SK-N-SH treated with all-trans-retinoic acid at 6 μM for 48 hours (cell line): ENCODE measurements around the gene CACNA1S.

Experiments used
- ATAC-seq: fragments of 200-7000 bp; cut with Tn5 transposase; 3 replicates; pipeline ENCODE4 v1.9.1; 2020; ENCODE audit warnings: mild to moderate bottlenecking, moderate library complexity
- ARNTL ChIP-seq: fragments of 450-650 bp; formaldehyde crosslinking; IDR thresholded peaks from 2 replicates; pipeline ENCODE4 v1.5.0; 2020; ENCODE audit warnings: low read depth, mild to moderate bottlenecking, moderate library complexity, borderline replicate concordance
- BACH2 ChIP-seq: fragments of 250-450 bp; sonication (Bioruptor Pico); IDR thresholded peaks from 2 replicates; pipeline ENCODE4 v1.9.0; 2021; ENCODE audit warnings: mild to moderate bottlenecking, borderline replicate concordance
- CREB5 ChIP-seq: fragments of 250-450 bp; sonication (Bioruptor Pico); IDR thresholded peaks from 2 replicates; pipeline ENCODE4 v1.5.1; 2020; ENCODE audit warnings: low read depth, mild to moderate bottlenecking, moderate library complexity
- CSDC2 ChIP-seq: fragments of 250-450 bp; sonication (Bioruptor Pico); IDR thresholded peaks from 2 replicates; pipeline ENCODE4 v1.5.0; 2020; ENCODE audit warnings: mild to moderate bottlenecking, moderate library complexity
- CSRNP3 ChIP-seq: fragments of 250-450 bp; sonication (Bioruptor Pico); IDR thresholded peaks from 2 replicates; pipeline ENCODE4 v1.5.1; 2021; ENCODE audit warnings: mild to moderate bottlenecking, moderate library complexity
- ESRRG ChIP-seq: fragments of 250-450 bp; sonication (Bioruptor Pico); IDR thresholded peaks from 2 replicates; pipeline ENCODE4 v1.6.1; 2021; ENCODE audit warnings: mild to moderate bottlenecking
- GLIS3 ChIP-seq: fragments of 250-450 bp; sonication (Bioruptor Pico); IDR thresholded peaks from 2 replicates; pipeline ENCODE4 v1.5.0; 2020; ENCODE audit warnings: mild to moderate bottlenecking, moderate library complexity
- ISL1 ChIP-seq: fragments of 250-450 bp; sonication (Bioruptor Pico); IDR thresholded peaks from 2 replicates; pipeline ENCODE4 v2.1.2; 2022; ENCODE audit warnings: mild to moderate bottlenecking, moderate library complexity
- OSR1 ChIP-seq: fragments of 250-450 bp; sonication (Bioruptor Pico); IDR thresholded peaks from 2 replicates; pipeline ENCODE4 v1.8.0; 2022; ENCODE audit warnings: moderate library complexity, mild to moderate bottlenecking, inconsistent platforms
- PATZ1 ChIP-seq: fragments of 250-450 bp; sonication (Bioruptor Pico); IDR thresholded peaks from 2 replicates; pipeline ENCODE4 v1.8.0; 2020; ENCODE audit warnings: mild to moderate bottlenecking, moderate library complexity, borderline replicate concordance
- POU6F1 ChIP-seq: fragments of 250-450 bp; sonication (Bioruptor Pico); IDR thresholded peaks from 2 replicates; pipeline ENCODE4 v1.8.0; 2021; ENCODE audit warnings: low read depth, mild to moderate bottlenecking, moderate library complexity, borderline replicate concordance
- PPARA ChIP-seq: fragments of 250-450 bp; sonication (Bioruptor Pico); IDR thresholded peaks from 2 replicates; pipeline ENCODE4 v1.5.0; 2020; ENCODE audit warnings: mild to moderate bottlenecking, borderline replicate concordance
- RARB ChIP-seq: fragments of 250-450 bp; sonication (Bioruptor Pico); IDR thresholded peaks from 2 replicates; pipeline ENCODE4 v1.8.0; 2021; ENCODE audit warnings: mild to moderate bottlenecking, moderate library complexity
- SNAI2 ChIP-seq: fragments of 250-450 bp; sonication (Bioruptor Pico); IDR thresholded peaks from 2 replicates; pipeline ENCODE4 v1.5.0; 2020; ENCODE audit warnings: mild to moderate bottlenecking, moderate library complexity
- TCF4 ChIP-seq: fragments of 250-450 bp; sonication (Bioruptor Pico); IDR thresholded peaks from 2 replicates; pipeline ENCODE4 v1.8.0; 2021; ENCODE audit warnings: mild to moderate bottlenecking, moderate library complexity, borderline replicate concordance
- TOX ChIP-seq: fragments of 250-450 bp; sonication (Bioruptor Pico); IDR thresholded peaks from 2 replicates; pipeline ENCODE4 v1.8.0; 2021; ENCODE audit warnings: mild to moderate bottlenecking, moderate library complexity, borderline replicate concordance
- ZC3H10 ChIP-seq: fragments of 250-450 bp; sonication (Bioruptor Pico); IDR thresholded peaks from 2 replicates; pipeline ENCODE4 v1.5.1; 2021; ENCODE audit warnings: mild to moderate bottlenecking, moderate library complexity
- ZFP3 ChIP-seq: fragments of 250-450 bp; sonication (Bioruptor Pico); IDR thresholded peaks from 2 replicates; pipeline ENCODE4 v1.5.0; 2020; ENCODE audit warnings: mild to moderate bottlenecking, moderate library complexity
- ZFP30 ChIP-seq: fragments of 450-650 bp; formaldehyde crosslinking; IDR thresholded peaks from 2 replicates; pipeline ENCODE4 v1.5.0; 2022; ENCODE audit warnings: mild to moderate bottlenecking, moderate library complexity
- ZNF565 ChIP-seq: fragments of 450-650 bp; formaldehyde crosslinking; conservative IDR thresholded peaks from 2 replicates; pipeline ENCODE4 v1.5.0; 2020; ENCODE audit warnings: low read depth, mild to moderate bottlenecking, moderate library complexity
- ZNF70 ChIP-seq: fragments of 450-650 bp; formaldehyde crosslinking; IDR thresholded peaks from 2 replicates; pipeline ENCODE4 v1.5.0; 2020; ENCODE audit warnings: mild to moderate bottlenecking, moderate library complexity
- ZNF8 ChIP-seq: fragments of 450-650 bp; formaldehyde crosslinking; IDR thresholded peaks from 2 replicates; pipeline ENCODE4 v1.5.0; 2020; ENCODE audit warnings: mild to moderate bottlenecking, moderate library complexity

The CACNA1S gene

GRCh38 chr1:201145132-201145531 lies 32.9 kb upstream of the CACNA1S start:
- ATAC-seq = no peak
- no peak for TF ChIP-seq PATZ1 (CRISPR knock-in tag)
- no peak for TF ChIP-seq ESRRG
- no peak for TF ChIP-seq ZC3H10 (CRISPR knock-in tag)

- ATAC-seq = no peak
- TF ChIP-seq OSR1 (CRISPR knock-in tag) (no peak), ARNTL (CRISPR knock-in tag) (no peak), TCF4 (CRISPR knock-in tag) (no peak), SNAI2 (CRISPR knock-in tag) (no peak), RARB (CRISPR knock-in tag) (no peak), ZNF8 (CRISPR knock-in tag) (no peak), ZNF565 (no peak), PPARA (CRISPR knock-in tag) (no peak), ISL1 (CRISPR knock-in tag) (no peak), GLIS3 (CRISPR knock-in tag) (no peak), TOX (CRISPR knock-in tag) (no peak), CSRNP3 (no peak), CREB5 (CRISPR knock-in tag) (no peak), BACH2 (no peak), ZFP3 (CRISPR knock-in tag) (no peak), PATZ1 (CRISPR knock-in tag) (no peak), ZFP30 (CRISPR knock-in tag) (no peak), ZC3H10 (CRISPR knock-in tag) (no peak), ZNF70 (CRISPR knock-in tag) (no peak), CSDC2 (CRISPR knock-in tag) (no peak)
Observed at GRCh38 chr1:201144701-201145100, 32.5 kb upstream of the CACNA1S start.

- TF ChIP-seq ARNTL (CRISPR knock-in tag) (no peak), SNAI2 (CRISPR knock-in tag) (no peak), CREB5 (CRISPR knock-in tag) (no peak), POU6F1 (CRISPR knock-in tag) (no peak), PATZ1 (CRISPR knock-in tag) (no peak), CSRNP3 (no peak), RARB (CRISPR knock-in tag) (no peak), PPARA (CRISPR knock-in tag) (no peak), OSR1 (CRISPR knock-in tag) (no peak), TOX (CRISPR knock-in tag) (no peak)
- no peak for ATAC-seq
Observed at GRCh38 chr1:201143726-201144635, 31.8 kb upstream of the CACNA1S start.
